Measurements from ENCODE around the gene ATOSA. TPM values are rescaled to one million over a fixed set of nuclear protein-coding genes. Genes with fewer than 3 reads are reported as not detected.

Gene ATOSA
- polyA plus RNA-seq, 1 donor (not counting 4 experiments of a cell fraction or from before 2014, with no cell fraction given) = 19.9 TPM

- Histone ChIP-seq H3K9me1 (ENCODE audit: control insufficient read depth, extremely low read depth, insufficient read depth, low read length) (no peaks in the 10 kb centered on the region), H3K27ac (ENCODE audit: control insufficient read depth, insufficient read depth, low read length) (peak overlapping the region; percentile 25), H4K20me1 (ENCODE audit: control insufficient read depth, extremely low read depth, insufficient read depth, low read length) (no peaks in the 10 kb centered on the region), H2AFZ (ENCODE audit: control insufficient read depth, low read length) (peak overlapping the region; percentile 88), H3K79me2 (ENCODE audit: control insufficient read depth, insufficient read depth, low read length) (no peaks in the 10 kb centered on the region), H3K36me3 (ENCODE audit: control insufficient read depth in 2 of 2, extremely low read depth in 1 of 2, insufficient read depth in 2 of 2, low read length in 2 of 2) (no peaks in the 10 kb centered on the region), H3K4me2 (ENCODE audit: control insufficient read depth, extremely low read depth, insufficient read depth, low read depth, low read length) (peak overlapping the region; percentile 62), H3K4me1 (ENCODE audit: control insufficient read depth, extremely low read depth, insufficient read depth, low read length) (peaks cover 17% of the 10 kb centered on the region), H3K27me3 (ENCODE audit: control insufficient read depth, extremely low read depth, insufficient read depth, low read length) (no peaks in the 10 kb centered on the region), H3K9me3 (ENCODE audit: control insufficient read depth, low read depth, low read length) (no peaks in the 10 kb centered on the region), H3K4me3 (ENCODE audit: control insufficient read depth in 2 of 3, extremely low read depth in 1 of 3, insufficient read depth in 2 of 3, low read depth in 1 of 3, low read length in 3 of 3) (no peak overlapping the region), H3K9ac (ENCODE audit: control insufficient read depth, extremely low read depth, insufficient read depth, low read length) (no peak overlapping the region)
- FAIRE-seq (peak; percentile 71), DNase-seq (ENCODE audit: low read depth, low spot score) (peak; percentile 35)
- dilution Hi-C loops (cut with MboI; ENCODE audit: extremely low pct_ligation_motif_present, low sequenced_read_pairs) = no loop called here
- no peak for TF ChIP-seq CTCF (optimal IDR thresholded peaks at IDR 0.05 in 1 of 3, IDR thresholded peaks at IDR 0.05 in 1 of 3, conservative IDR thresholded peaks at IDR 0.05 in 1 of 3; ENCODE audit: extremely low read depth in 1 of 3, insufficient read depth in 2 of 3, low read length in 3 of 3)
- TF ChIP-seq EZH2 (IDR thresholded peaks at IDR 0.05; ENCODE audit: low read length) = no peak
Observed at GRCh38 chr15:52709187-52709981, 30.2 kb upstream of the ATOSA start.

DNA sequence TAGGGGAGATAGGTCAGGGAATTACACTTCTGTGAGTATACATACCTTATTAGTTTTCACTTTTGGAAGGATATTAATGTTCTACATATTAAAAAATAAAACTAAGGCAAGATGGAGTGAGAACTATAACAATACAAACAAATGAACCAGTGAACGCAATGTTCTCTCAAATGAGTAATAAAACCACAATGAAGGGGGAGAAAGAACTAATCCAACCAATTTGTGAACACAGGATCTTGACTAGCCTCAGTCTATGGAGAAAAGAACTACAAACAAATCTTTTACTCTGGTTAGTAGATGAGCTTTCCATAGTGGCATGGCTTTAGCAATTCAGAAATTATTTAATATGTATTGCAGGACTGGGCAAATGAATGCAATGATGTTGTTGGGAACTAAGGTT, 26.9 kb upstream of the ATOSA start:
- Histone ChIP-seq H3K27me3 (ENCODE audit: control insufficient read depth, extremely low read depth, insufficient read depth, low read length) (no peaks in the 10 kb centered on the region), H3K4me3 (ENCODE audit: control insufficient read depth in 2 of 3, extremely low read depth in 1 of 3, insufficient read depth in 2 of 3, low read depth in 1 of 3, low read length in 3 of 3) (no peak overlapping the region), H3K36me3 (ENCODE audit: control insufficient read depth in 2 of 2, extremely low read depth in 1 of 2, insufficient read depth in 2 of 2, low read length in 2 of 2) (no peaks in the 10 kb centered on the region), H3K79me2 (ENCODE audit: control insufficient read depth, insufficient read depth, low read length) (no peaks in the 10 kb centered on the region), H3K27ac (ENCODE audit: control insufficient read depth, insufficient read depth, low read length) (no peak overlapping the region), H3K9me1 (ENCODE audit: control insufficient read depth, extremely low read depth, insufficient read depth, low read length) (no peaks in the 10 kb centered on the region), H4K20me1 (ENCODE audit: control insufficient read depth, extremely low read depth, insufficient read depth, low read length) (no peaks in the 10 kb centered on the region), H3K9me3 (ENCODE audit: control insufficient read depth, low read depth, low read length) (no peaks in the 10 kb centered on the region), H2AFZ (ENCODE audit: control insufficient read depth, low read length) (no peak overlapping the region), H3K4me1 (ENCODE audit: control insufficient read depth, extremely low read depth, insufficient read depth, low read length) (peaks cover 17% of the 10 kb centered on the region), H3K4me2 (ENCODE audit: control insufficient read depth, extremely low read depth, insufficient read depth, low read depth, low read length) (no peak overlapping the region), H3K9ac (ENCODE audit: control insufficient read depth, extremely low read depth, insufficient read depth, low read length) (no peak overlapping the region)
- dilution Hi-C loops (cut with MboI; ENCODE audit: extremely low pct_ligation_motif_present, low sequenced_read_pairs) = no loop called here
- DNase-seq (ENCODE audit: low read depth, low spot score) (no peak), FAIRE-seq (peak; percentile 52)
- TF ChIP-seq EZH2 (IDR thresholded peaks at IDR 0.05; ENCODE audit: low read length) (no peak), CTCF (optimal IDR thresholded peaks at IDR 0.05 in 1 of 3, IDR thresholded peaks at IDR 0.05 in 1 of 3, conservative IDR thresholded peaks at IDR 0.05 in 1 of 3; ENCODE audit: extremely low read depth in 1 of 3, insufficient read depth in 2 of 3, low read length in 3 of 3) (no peak)
